Stimulated activated CD4-positive, alpha-beta T cell treated with anti-CD3 and anti-CD28 coated beads, Interleukin-1b, Interleukin-23, amount 100 ng/mL, for 24 hours (primary cell): ENCODE measurements around the gene KRTAP5-6.

Experiments
- DNase-seq, 4 experiments: peaks; one replicate each; pipeline ENCODE4 v3.0.0-alpha.2; 2020; ENCODE audit warnings: low read depth in 4 of 4, low spot score in 1 of 4

The KRTAP5-6 gene

GRCh38 chr11:1746956-1747752 lies 50.2 kb downstream of the KRTAP5-6 start:
- no peak for DNase-seq
